Caco-2 (cell line): ENCODE data around the gene ZSWIM4. TPM values are rescaled to one million over a fixed set of nuclear protein-coding genes. Genes with fewer than 3 reads are reported as not detected.
"Not testable (repeated sequence)": the region's sequence is repeated elsewhere in the genome, so short reads cannot be mapped to it uniquely, and the experiment has no call there.

Source experiments
- BruUV-seq: library from RNA; stranded (reverse); fragments of 400-500 nt; replicated peaks from 2 replicates; lab custom pipeline; 2021; lab: Mats Ljungman, UMichigan
- CTCF ChIA-PET: fragments of 300-600 bp; sonication (Branson Sonifier 250); formaldehyde crosslinking; loops from one replicate; lab custom pipeline; 2022; ENCODE audit warnings: antibody characterized with exemption; lab: Charles Lee
- POLR2A ChIA-PET: fragments of 300-600 bp; sonication (Branson Sonifier 250); formaldehyde crosslinking; loops from one replicate; lab custom pipeline; 2022; ENCODE audit warnings: antibody characterized with exemption; lab: Charles Lee
- DNase-seq, 2 experiments: peaks; one replicate each; pipeline versions ENCODE4 v3.0.0 to v3.0.0-alpha.2; 2020 to 2022
- H3K27me3 ChIP-seq: replicated peaks from 2 replicates; pipeline ENCODE4 v1.6.0; 2011; ENCODE audit warnings: low read length; ENCODE audit not compliant: control insufficient read depth, insufficient read depth
- H3K36me3 ChIP-seq: 2 replicates; pipeline ENCODE4 v1.5.1; 2011; ENCODE audit warnings: low read length; ENCODE audit not compliant: control insufficient read depth, insufficient read depth
- H3K4me1 ChIP-seq: fragments of 250-450 bp; sonication (Bioruptor Pico); 2 replicates; pipeline ENCODE4 v1.5.1; 2020; ENCODE audit warnings: mild to moderate bottlenecking
- H3K4me3 ChIP-seq: 2 replicates; pipeline ENCODE4 v1.5.1; 2011; ENCODE audit warnings: low read depth, mild to moderate bottlenecking, control low read depth, low read length
- H3K9me3 ChIP-seq: fragments of 250-450 bp; sonication (Bioruptor Pico); 2 replicates; pipeline ENCODE4 v1.5.1; 2020; ENCODE audit warnings: mild to moderate bottlenecking, moderate library complexity
- H3K27ac Mint-ChIP-seq: one replicate; pipeline ENCODE4 v1.8.0; 2022; ENCODE audit warnings: mixed read lengths; ENCODE audit not compliant: unreplicated experiment
- H3K27me3 Mint-ChIP-seq: one replicate; pipeline ENCODE4 v1.8.0; 2022; ENCODE audit warnings: mixed read lengths; ENCODE audit not compliant: insufficient read depth, unreplicated experiment
- H3K36me3 Mint-ChIP-seq: one replicate; pipeline ENCODE4 v1.8.0; 2022; ENCODE audit warnings: mild to moderate bottlenecking, mixed read lengths; ENCODE audit not compliant: insufficient read depth, unreplicated experiment
- H3K4me1 Mint-ChIP-seq: one replicate; pipeline ENCODE4 v1.8.0; 2022; ENCODE audit warnings: low read depth, mixed read lengths; ENCODE audit not compliant: unreplicated experiment
- H3K4me3 Mint-ChIP-seq: one replicate; pipeline ENCODE4 v1.8.0; 2022; ENCODE audit warnings: mild to moderate bottlenecking, moderate library complexity, mixed read lengths; ENCODE audit not compliant: unreplicated experiment
- H3K9me3 Mint-ChIP-seq: one replicate; pipeline ENCODE4 v1.8.0; 2022; ENCODE audit warnings: mixed read lengths; ENCODE audit not compliant: unreplicated experiment
- intact Hi-C: fragments of 100-400 bp; cut with micrococcal nuclease; formaldehyde crosslinking; loops from one replicate; pipeline ENCODE4 v1.10.0; 2022; ENCODE audit not compliant: unreplicated experiment
- total RNA-seq: library from RNA; stranded (reverse); gene quantifications from 2 replicates; pipeline ENCODE4 v1.2.3, GENCODE V29; 2022
- TF ChIP-seq, protein P1 (sequence below), 2 experiments: fragments of 200-600 bp in 1 of 2; IDR thresholded peaks; 1 replicate in 1 of 2; 2 replicates in 1 of 2; pipeline versions ENCODE4 v1.5.1 to v1.8.0; 2011 to 2022; ENCODE audit warnings: antibody characterized with exemption in 1 of 2, control low read depth in 1 of 2, inconsistent platforms in 1 of 2, low read depth in 1 of 2, low read length in 1 of 2, mild to moderate bottlenecking in 1 of 2, moderate library complexity in 1 of 2; ENCODE audit not compliant: insufficient read depth in 1 of 2, severe bottlenecking in 1 of 2, unreplicated experiment in 1 of 2

The ZSWIM4 gene
- total RNA-seq, 1 experiment from 2014 or later = 4.0 TPM

DNA sequence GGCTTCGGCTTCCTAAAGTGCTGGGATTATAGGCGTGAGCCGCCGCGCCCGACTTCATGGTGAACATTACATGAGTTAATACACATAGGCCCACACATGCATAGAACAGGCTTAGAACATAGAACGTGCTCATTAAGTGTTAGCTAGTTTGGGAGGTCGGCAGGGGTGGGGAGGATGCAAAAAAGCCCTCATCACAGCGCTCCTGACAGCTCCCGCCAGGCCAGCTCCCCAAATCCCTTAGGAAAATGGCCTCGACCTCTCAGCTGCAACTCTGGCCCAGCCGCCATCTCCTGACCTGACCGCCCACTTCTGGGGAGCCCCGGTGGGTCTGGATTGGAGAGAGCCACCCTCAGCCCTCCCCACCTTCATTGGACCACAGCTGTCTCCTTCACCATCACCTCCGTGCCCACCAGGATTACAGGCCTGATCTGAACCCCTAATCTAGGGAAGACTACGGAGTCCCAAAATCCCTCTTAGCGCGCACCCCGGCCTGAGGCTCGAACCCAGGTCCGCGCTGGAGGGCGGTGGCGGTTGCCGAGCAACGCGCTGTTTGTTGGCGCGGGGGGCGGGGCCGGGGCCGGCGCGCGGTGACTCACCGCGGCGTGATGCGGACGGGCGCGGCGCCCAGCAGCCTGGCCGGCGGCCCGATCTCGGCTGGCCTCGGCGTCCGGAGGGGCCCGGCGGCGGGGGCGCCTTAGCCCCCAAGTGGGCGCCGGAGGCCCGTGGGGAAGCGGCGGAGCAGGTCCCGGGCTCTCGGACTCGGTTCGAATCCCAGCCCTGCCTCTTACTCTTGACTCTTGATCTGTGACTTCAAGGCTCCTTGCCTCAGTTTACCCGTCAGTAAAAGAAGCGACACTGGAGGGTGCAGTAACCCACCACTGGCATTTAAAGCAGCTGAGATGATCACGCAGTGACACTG lies 55.0 kb downstream of the ZSWIM4 start:
- Mint-ChIP-seq H3K4me1 (peaks cover 23% of the 10 kb centered on the region), H3K36me3 (peaks cover 43% of the 10 kb centered on the region), H3K27me3 (no peaks in the 10 kb centered on the region), H3K27ac (peak overlapping the region; percentile 93), H3K9me3 (no peaks in the 10 kb centered on the region), H3K4me3 (peak overlapping the region; percentile 70)
- ChIA-PET POLR2A (interaction anchor here (1.7 kb wide), 1 partner anchor 33 kb away, joined by 6 read pairs; no protein-coding TSS in a partner anchor), CTCF (no interaction called here)
- intact Hi-C loops = loop anchor here (10.0 kb wide), 1 partner anchor 55 kb away; the partner anchor contains the start of gene ZSWIM4
- peak in 1 of 2 experiments; percentile 89 for DNase-seq
- Histone ChIP-seq H3K27me3 (no peaks in the 10 kb centered on the region), H3K4me3 (peak overlapping the region; percentile 38), H3K4me1 (peaks cover 55% of the 10 kb centered on the region), H3K9me3 (no peaks in the 10 kb centered on the region), H3K36me3 (no peaks in the 10 kb centered on the region)
- TF ChIP-seq, protein P1, sequence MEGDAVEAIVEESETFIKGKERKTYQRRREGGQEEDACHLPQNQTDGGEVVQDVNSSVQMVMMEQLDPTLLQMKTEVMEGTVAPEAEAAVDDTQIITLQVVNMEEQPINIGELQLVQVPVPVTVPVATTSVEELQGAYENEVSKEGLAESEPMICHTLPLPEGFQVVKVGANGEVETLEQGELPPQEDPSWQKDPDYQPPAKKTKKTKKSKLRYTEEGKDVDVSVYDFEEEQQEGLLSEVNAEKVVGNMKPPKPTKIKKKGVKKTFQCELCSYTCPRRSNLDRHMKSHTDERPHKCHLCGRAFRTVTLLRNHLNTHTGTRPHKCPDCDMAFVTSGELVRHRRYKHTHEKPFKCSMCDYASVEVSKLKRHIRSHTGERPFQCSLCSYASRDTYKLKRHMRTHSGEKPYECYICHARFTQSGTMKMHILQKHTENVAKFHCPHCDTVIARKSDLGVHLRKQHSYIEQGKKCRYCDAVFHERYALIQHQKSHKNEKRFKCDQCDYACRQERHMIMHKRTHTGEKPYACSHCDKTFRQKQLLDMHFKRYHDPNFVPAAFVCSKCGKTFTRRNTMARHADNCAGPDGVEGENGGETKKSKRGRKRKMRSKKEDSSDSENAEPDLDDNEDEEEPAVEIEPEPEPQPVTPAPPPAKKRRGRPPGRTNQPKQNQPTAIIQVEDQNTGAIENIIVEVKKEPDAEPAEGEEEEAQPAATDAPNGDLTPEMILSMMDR (IDR thresholded peaks at IDR 0.05; ENCODE audit: insufficient read depth in 1 of 2, low read depth in 1 of 2, low read length in 1 of 2, severe bottlenecking in 1 of 2, unreplicated experiment in 1 of 2) = no peak
- no TSS peak for BruUV-seq

DNA sequence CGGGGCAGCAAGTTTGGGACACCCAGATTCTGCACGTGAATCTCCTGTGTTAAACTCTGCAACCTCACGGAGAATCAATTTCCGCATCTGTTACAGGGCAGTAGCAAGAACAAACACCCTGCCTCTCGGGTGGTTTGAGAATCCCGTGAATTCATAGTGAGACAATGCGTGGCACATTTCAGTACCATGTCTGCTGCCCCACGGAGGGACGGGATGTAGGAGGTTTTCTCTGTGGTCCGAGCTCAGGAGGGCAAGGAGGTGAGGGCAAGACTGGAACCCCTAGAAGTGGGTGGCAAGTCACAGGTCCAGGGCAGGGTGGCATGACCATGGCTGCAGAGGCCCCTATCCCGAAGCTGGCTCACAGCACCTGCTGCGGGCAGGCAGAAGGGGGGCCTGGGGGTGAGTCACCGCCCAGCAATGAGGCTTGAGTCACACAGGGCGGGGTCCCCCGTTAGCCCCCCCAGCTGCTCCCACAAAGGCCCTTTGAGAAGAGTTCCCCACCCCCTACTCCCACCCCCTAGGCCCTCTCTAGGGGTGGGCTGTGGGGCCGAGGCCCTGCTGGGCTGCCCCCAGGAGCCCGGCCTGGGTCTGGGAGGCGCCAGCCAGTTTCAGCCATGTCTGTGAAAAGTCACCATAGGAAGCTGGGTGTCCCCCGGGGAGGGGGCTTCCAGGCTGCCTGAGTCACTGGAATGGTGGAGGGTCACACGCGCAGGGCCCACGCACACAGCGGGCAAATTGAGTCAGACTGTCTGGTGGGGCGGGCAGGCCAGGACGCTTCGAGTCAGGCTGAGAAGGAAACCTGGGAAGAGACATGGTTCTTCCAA lies 55.9 kb downstream of the ZSWIM4 start:
- H3K36me3 Mint-ChIP-seq = peaks cover 37% of the 10 kb centered on the region
- H3K9me3 ChIP-seq = no peaks in the 10 kb centered on the region
- H3K9me3 Mint-ChIP-seq = no peaks in the 10 kb centered on the region
- peaks cover 15% of the 10 kb centered on the region for H3K4me1 Mint-ChIP-seq
- TSS peak; percentile 54 for BruUV-seq
- H3K27me3 Mint-ChIP-seq = no peaks in the 10 kb centered on the region
- H3K27ac Mint-ChIP-seq = peak overlapping the region; percentile 93
- ChIA-PET POLR2A (interaction anchor here (0.5 to 3.2 kb wide), 3 partner anchors 11 to 239 kb away, joined by 6 to 15 read pairs (median 6); no protein-coding TSS in a partner anchor), CTCF (interaction anchor here (0.6 to 1.5 kb wide), 2 partner anchors 11 to 641 kb away, joined by 3 read pairs; no protein-coding TSS in a partner anchor)
- DNase-seq = peak; percentile 81 to 84
- H3K4me3 Mint-ChIP-seq = peak overlapping the region; percentile 70
- TF ChIP-seq, protein P1 (IDR thresholded peaks at IDR 0.05; ENCODE audit: insufficient read depth in 1 of 2, low read depth in 1 of 2, low read length in 1 of 2, severe bottlenecking in 1 of 2, unreplicated experiment in 1 of 2) = no peak
- peaks cover 51% of the 10 kb centered on the region for H3K4me1 ChIP-seq
- no peaks in the 10 kb centered on the region for H3K36me3 ChIP-seq
- intact Hi-C loops = loop anchor here (1.0 kb wide), 1 partner anchor 11 kb away; no protein-coding TSS in a partner anchor
- H3K27me3 ChIP-seq = no peaks in the 10 kb centered on the region
- peak overlapping the region; percentile 38 for H3K4me3 ChIP-seq

DNA sequence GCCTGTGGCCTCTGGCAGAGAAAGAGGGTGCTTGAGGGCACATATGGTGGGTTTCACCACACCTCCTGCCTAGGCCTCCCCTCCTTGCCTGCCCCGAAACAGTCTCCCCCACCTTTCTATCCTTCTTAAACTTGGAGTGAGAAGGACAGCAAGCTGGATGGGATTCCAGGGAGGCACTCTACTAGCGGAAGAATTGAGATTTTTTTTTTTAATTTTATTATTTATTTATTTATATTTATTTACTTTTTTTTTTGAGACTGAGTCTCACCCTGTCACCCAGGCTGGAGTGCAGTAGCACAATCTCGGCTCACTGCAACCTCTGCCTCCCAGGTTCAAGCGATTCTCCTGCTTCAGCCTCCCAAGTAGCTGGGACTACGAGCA lies 56.5 kb downstream of the ZSWIM4 start:
- H3K4me3 ChIP-seq, H3K27me3 ChIP-seq, H3K9me3 ChIP-seq, H3K9me3 Mint-ChIP-seq, BruUV-seq, H3K27me3 Mint-ChIP-seq, H3K36me3 ChIP-seq, DNase-seq: not testable (repeated sequence)
- ChIA-PET POLR2A (interaction anchor here (0.5 to 3.2 kb wide), 3 partner anchors 10 to 238 kb away, joined by 6 to 15 read pairs (median 6); no protein-coding TSS in a partner anchor), CTCF (interaction anchor here (0.6 to 1.5 kb wide), 2 partner anchors 11 to 642 kb away, joined by 3 read pairs; no protein-coding TSS in a partner anchor)
- Mint-ChIP-seq H3K36me3 (peaks cover 32% of the 10 kb centered on the region), H3K4me1 (peaks cover 10% of the 10 kb centered on the region), H3K27ac (peak overlapping the region; percentile 93), H3K4me3 (peak overlapping the region; percentile 14)
- intact Hi-C loops = loop anchor here (1.0 kb wide), 1 partner anchor 11 kb away; no protein-coding TSS in a partner anchor
- H3K4me1 ChIP-seq = peaks cover 45% of the 10 kb centered on the region

DNA sequence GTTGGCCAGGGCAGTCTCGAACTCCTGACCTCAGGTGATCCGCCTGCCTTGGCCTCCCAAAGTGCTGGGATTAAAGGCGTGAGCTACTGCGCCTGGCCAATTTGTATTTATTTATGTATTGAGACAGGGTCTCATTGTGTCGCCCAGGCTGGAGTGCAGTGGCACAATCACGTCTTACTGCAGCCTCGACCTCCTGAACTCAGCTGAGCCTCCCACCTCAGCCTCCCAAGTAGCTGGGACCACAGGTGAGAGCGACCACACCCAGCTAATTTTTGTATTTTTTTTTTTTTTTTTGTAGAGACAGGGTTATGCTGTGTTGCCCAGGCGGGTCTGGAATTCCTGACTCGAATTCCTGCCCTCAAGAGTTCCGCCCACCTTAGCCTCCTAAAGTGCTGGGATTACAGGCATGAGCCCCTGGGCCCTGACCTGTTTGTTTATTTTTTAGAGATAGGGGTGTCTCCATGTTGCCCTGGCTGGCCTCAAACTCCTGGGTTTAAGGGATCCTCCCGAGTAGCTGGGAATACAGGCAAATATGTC lies 57.0 kb downstream of the ZSWIM4 start:
- intact Hi-C loops, DNase-seq, H3K9me3 Mint-ChIP-seq, BruUV-seq, H3K9me3 ChIP-seq, H3K4me3 Mint-ChIP-seq, H3K4me1 Mint-ChIP-seq, H3K36me3 ChIP-seq, H3K27me3 ChIP-seq, H3K4me3 ChIP-seq, H3K27me3 Mint-ChIP-seq: not testable (repeated sequence)
- peaks cover 27% of the 10 kb centered on the region for H3K36me3 Mint-ChIP-seq
- peak overlapping the region; percentile 93 for H3K27ac Mint-ChIP-seq
- ChIA-PET CTCF (interaction anchor here (1.5 kb wide), 1 partner anchor 10 kb away, joined by 3 read pairs; no protein-coding TSS in a partner anchor), POLR2A (interaction anchor here (3.2 kb wide), 1 partner anchor 10 kb away, joined by 15 read pairs; no protein-coding TSS in a partner anchor)
- peaks cover 41% of the 10 kb centered on the region for H3K4me1 ChIP-seq
